ENCODE data around the gene HEATR9. TPM values are rescaled to one million over a fixed set of nuclear protein-coding genes. Genes with fewer than 3 reads are reported as not detected.

HEATR9 gene
- total RNA-seq, 1 donor from 2014 or later = not detected

DNA sequence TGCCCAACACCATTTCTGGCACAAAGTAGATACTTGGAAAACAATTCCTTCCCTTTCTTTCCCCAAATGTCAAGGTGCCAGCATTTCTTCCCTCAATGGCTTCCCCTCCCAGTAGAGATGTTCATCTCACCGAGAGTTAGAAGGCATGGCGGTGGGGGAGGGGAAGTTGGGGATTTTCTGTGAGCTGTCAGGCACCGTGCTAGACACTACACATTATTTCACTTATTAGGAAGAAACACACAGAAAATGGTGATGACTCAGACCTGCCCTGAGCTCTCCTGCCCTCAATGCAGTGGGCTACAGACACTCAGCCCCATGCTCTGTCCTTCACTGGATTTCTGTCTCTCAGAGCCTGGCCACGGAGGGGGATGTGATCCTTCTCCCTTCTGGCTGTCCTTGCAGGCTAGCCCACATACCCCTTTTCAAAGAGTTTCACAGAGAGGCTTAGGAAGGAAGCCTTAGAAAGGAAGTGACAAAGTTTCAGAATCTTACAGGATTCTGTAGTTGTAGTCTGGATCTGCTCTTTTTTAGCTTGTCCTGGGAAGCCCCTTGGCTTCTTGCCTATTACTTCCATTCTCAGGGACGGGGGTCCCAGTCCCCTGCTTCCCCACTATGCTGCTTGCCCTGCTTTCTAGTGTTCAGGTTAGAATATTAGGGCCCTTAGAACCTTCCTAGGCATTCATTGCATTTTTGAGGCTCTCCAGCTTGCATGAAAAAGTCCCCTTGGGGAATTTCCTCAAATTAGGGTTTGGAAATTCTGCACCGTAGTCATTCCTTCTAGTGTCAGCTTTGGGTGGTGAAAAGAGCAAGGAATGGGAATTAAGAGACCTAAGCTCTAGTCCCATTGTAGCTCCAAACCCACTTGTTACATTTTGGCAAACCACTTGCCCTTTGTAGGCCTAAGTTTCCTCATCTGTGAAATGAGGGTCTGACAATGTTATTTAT is 23.7 kb upstream of the HEATR9 start:
- H3K4me1 Mint-ChIP-seq = no peaks in the 10 kb centered on the region
- H3K4me3 Mint-ChIP-seq = no peak overlapping the region
- TF ChIP-seq, protein P1, sequence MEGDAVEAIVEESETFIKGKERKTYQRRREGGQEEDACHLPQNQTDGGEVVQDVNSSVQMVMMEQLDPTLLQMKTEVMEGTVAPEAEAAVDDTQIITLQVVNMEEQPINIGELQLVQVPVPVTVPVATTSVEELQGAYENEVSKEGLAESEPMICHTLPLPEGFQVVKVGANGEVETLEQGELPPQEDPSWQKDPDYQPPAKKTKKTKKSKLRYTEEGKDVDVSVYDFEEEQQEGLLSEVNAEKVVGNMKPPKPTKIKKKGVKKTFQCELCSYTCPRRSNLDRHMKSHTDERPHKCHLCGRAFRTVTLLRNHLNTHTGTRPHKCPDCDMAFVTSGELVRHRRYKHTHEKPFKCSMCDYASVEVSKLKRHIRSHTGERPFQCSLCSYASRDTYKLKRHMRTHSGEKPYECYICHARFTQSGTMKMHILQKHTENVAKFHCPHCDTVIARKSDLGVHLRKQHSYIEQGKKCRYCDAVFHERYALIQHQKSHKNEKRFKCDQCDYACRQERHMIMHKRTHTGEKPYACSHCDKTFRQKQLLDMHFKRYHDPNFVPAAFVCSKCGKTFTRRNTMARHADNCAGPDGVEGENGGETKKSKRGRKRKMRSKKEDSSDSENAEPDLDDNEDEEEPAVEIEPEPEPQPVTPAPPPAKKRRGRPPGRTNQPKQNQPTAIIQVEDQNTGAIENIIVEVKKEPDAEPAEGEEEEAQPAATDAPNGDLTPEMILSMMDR (conservative IDR thresholded peaks at IDR 0.05) = no peak
- H3K9me3 Mint-ChIP-seq = peaks cover 3% of the 10 kb centered on the region
- H3K36me3 Mint-ChIP-seq (ENCODE audit: low read depth) = no peaks in the 10 kb centered on the region
- DNase-seq (ENCODE audit: low read depth, low spot score) = no peak
- H3K27me3 Mint-ChIP-seq (ENCODE audit: low read depth) = no peaks in the 10 kb centered on the region
- no peak overlapping the region for H3K27ac Mint-ChIP-seq (ENCODE audit: unreplicated experiment)

- H3K27me3 Mint-ChIP-seq (ENCODE audit: low read depth) = no peaks in the 10 kb centered on the region
- no peaks in the 10 kb centered on the region for H3K36me3 Mint-ChIP-seq (ENCODE audit: low read depth)
- no peak overlapping the region for H3K4me3 Mint-ChIP-seq
- H3K9me3 Mint-ChIP-seq = peaks cover 3% of the 10 kb centered on the region
- no peak for DNase-seq (ENCODE audit: low read depth, low spot score)
- TF ChIP-seq, protein P1 (conservative IDR thresholded peaks at IDR 0.05) = no peak
- H3K27ac Mint-ChIP-seq (ENCODE audit: unreplicated experiment) = no peak overlapping the region
- no peaks in the 10 kb centered on the region for H3K4me1 Mint-ChIP-seq
Observed at GRCh38 chr17:35891269-35891668, 22.6 kb upstream of the HEATR9 start.

GRCh38 chr17:35890774-35891155 is 22.1 kb upstream of the HEATR9 start:
- H3K27ac Mint-ChIP-seq (ENCODE audit: unreplicated experiment) = no peak overlapping the region
- no peak overlapping the region for H3K4me3 Mint-ChIP-seq
- peaks cover 3% of the 10 kb centered on the region for H3K9me3 Mint-ChIP-seq
- H3K4me1 Mint-ChIP-seq = no peaks in the 10 kb centered on the region
- no peaks in the 10 kb centered on the region for H3K27me3 Mint-ChIP-seq (ENCODE audit: low read depth)
- TF ChIP-seq, protein P1 (conservative IDR thresholded peaks at IDR 0.05) = no peak
- no peaks in the 10 kb centered on the region for H3K36me3 Mint-ChIP-seq (ENCODE audit: low read depth)
- DNase-seq (ENCODE audit: low read depth, low spot score) = no peak

- TF ChIP-seq, protein P1 (conservative IDR thresholded peaks at IDR 0.05) = no peak
- DNase-seq (ENCODE audit: low read depth, low spot score) = no peak
- Mint-ChIP-seq H3K9me3 (peaks cover under 1% of the 10 kb centered on the region), H3K4me3 (no peak overlapping the region), H3K36me3 (ENCODE audit: low read depth) (no peaks in the 10 kb centered on the region), H3K4me1 (no peaks in the 10 kb centered on the region), H3K27ac (ENCODE audit: unreplicated experiment) (no peak overlapping the region), H3K27me3 (ENCODE audit: low read depth) (no peaks in the 10 kb centered on the region)
Observed at GRCh38 chr17:35889818-35890773, 21.4 kb upstream of the HEATR9 start.

DNA sequence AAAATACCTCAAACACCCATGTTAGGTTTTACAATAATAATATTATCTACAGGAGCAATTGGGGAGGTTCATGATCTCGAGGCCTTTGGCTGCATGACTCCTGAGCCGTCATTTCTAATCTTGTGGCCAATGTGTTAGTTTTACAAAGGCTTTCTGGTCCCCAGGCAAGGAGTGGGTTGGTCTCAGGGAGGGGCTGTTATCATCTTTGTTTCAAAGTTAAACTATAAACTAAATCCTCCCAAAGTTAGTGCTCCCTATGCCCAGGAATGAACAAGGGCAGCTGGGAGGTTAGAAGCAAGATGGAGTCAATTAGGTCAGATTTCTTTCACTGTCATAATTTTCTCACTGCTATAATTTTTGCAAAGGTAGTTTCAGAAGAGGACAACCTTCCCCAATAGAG is 20.6 kb upstream of the HEATR9 start:
- no peak for DNase-seq (ENCODE audit: low read depth, low spot score)
- TF ChIP-seq, protein P1 (conservative IDR thresholded peaks at IDR 0.05) = no peak
- Mint-ChIP-seq H3K36me3 (ENCODE audit: low read depth) (no peaks in the 10 kb centered on the region), H3K27ac (ENCODE audit: unreplicated experiment) (no peak overlapping the region), H3K4me1 (no peaks in the 10 kb centered on the region), H3K4me3 (no peak overlapping the region), H3K27me3 (ENCODE audit: low read depth) (no peaks in the 10 kb centered on the region), H3K9me3 (no peaks in the 10 kb centered on the region)
